Liver (tissue), 2 donors: ENCODE data around the gene FA2H.

Experiments
- CTCF ChIP-seq: fragments of 150-350 bp; IDR thresholded peaks from 2 replicates; pipeline ENCODE4 v1.5.1; 2017; ENCODE audit warnings: improper control_type of control experiment, low read depth, low read length; ENCODE audit not compliant: missing input control
- REST ChIP-seq: IDR thresholded peaks from 2 replicates; pipeline ENCODE4 v1.6.1; 2016; ENCODE audit warnings: antibody characterized with exemption, mild to moderate bottlenecking
- donor health status: healthy.

GRCh38 chr16:74727903-74728302 lies 46.7 kb downstream of the FA2H start:
- TF ChIP-seq CTCF = no peak
- TF ChIP-seq REST = no peak
